Breast epithelium (tissue), 3 donors: Measurements from ENCODE around the gene NHLRC2.

Source experiments
- CTCF ChIP-seq, 3 donors: fragments of 450-650 bp; IDR thresholded peaks; one replicate each; pipeline ENCODE4 v1.5.1; 2016 to 2017; ENCODE audit warnings: antibody characterized with exemption in 3 of 3, mild to moderate bottlenecking in 3 of 3, moderate library complexity in 3 of 3
- POLR2AphosphoS5 ChIP-seq, 3 donors: sonication (generic); formaldehyde crosslinking; IDR thresholded peaks; one replicate each; pipeline ENCODE4 v1.6.1; 2017; ENCODE audit warnings: antibody characterized with exemption in 3 of 3

DNA sequence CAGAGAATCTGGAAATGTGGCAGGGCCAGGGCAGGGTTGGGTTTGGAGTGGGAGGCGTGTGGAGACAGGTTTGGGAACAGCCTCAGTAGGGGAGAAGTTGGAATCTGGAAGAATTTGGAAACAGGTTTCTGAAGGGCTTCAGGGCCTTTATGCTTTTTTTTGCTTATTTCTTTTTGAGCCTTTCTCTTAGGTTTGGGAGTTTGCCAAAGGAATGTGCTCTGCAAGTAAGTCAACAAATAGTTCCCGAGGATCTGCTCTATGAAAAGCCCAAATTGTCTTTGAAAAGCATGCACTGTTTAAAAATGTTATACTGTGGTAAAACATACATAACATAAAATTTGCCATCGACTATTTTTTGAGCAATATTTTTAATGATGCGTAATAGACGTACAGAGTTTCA, 102.6 kb downstream of the NHLRC2 start:
- TF ChIP-seq CTCF (IDR thresholded peaks at IDR 0.05) (no peak), POLR2AphosphoS5 (IDR thresholded peaks at IDR 0.05) (no peak)
